ENCODE data around the gene ANTXR2.
"Not testable (repeated sequence)": the region's sequence is repeated elsewhere in the genome, so short reads cannot be mapped to it uniquely, and the experiment has no call there.

The ANTXR2 gene

GRCh38 chr4:79991100-79991499 lies 81.9 kb downstream of the ANTXR2 start:
- not testable (repeated sequence) for DNase-seq (ENCODE audit: low read depth, low spot score)

- DNase-seq (ENCODE audit: low read depth, low spot score), result no peak
Measured at GRCh38 chr4:79987401-79987800, 85.6 kb downstream of the ANTXR2 start.

GRCh38 chr4:79983431-79983830 lies 89.6 kb downstream of the ANTXR2 start:
- no peak for DNase-seq (ENCODE audit: low read depth, low spot score)

GRCh38 chr4:79982601-79983322 lies 90.3 kb downstream of the ANTXR2 start:
- DNase-seq (ENCODE audit: low read depth, low spot score), result no peak

- no peak for DNase-seq (ENCODE audit: low read depth, low spot score)
Measured at GRCh38 chr4:79980448-79980847, 92.6 kb downstream of the ANTXR2 start.

- no peak for DNase-seq (ENCODE audit: low read depth, low spot score)
Measured at GRCh38 chr4:79979785-79980437, 93.1 kb downstream of the ANTXR2 start.

- no peak for DNase-seq (ENCODE audit: low read depth, low spot score)
Measured at GRCh38 chr4:79977131-79977840, 95.7 kb downstream of the ANTXR2 start.

GRCh38 chr4:79964400-79965211 lies 108.4 kb downstream of the ANTXR2 start:
- DNase-seq (ENCODE audit: low read depth, low spot score), result no peak

GRCh38 chr4:79964020-79964399 lies 109.0 kb downstream of the ANTXR2 start:
- DNase-seq (ENCODE audit: low read depth, low spot score), result no peak

GRCh38 chr4:79959652-79960051 lies 113.4 kb downstream of the ANTXR2 start:
- no peak for DNase-seq (ENCODE audit: low read depth, low spot score)

GRCh38 chr4:79958466-79959264 lies 114.4 kb downstream of the ANTXR2 start:
- no peak for DNase-seq (ENCODE audit: low read depth, low spot score)

GRCh38 chr4:79949178-79949577 lies 123.9 kb downstream of the ANTXR2 start:
- no peak for DNase-seq (ENCODE audit: low read depth, low spot score)

- DNase-seq (ENCODE audit: low read depth, low spot score), result no peak
Measured at GRCh38 chr4:79948739-79949138, 124.3 kb downstream of the ANTXR2 start.

GRCh38 chr4:79948261-79948660 lies 124.8 kb downstream of the ANTXR2 start:
- DNase-seq (ENCODE audit: low read depth, low spot score), result no peak

GRCh38 chr4:79947386-79947785 lies 125.6 kb downstream of the ANTXR2 start:
- no peak for DNase-seq (ENCODE audit: low read depth, low spot score)

GRCh38 chr4:79935274-79935673 lies 137.8 kb downstream of the ANTXR2 start:
- DNase-seq (ENCODE audit: low read depth, low spot score), result no peak

GRCh38 chr4:79934660-79935059 lies 138.4 kb downstream of the ANTXR2 start:
- no peak for DNase-seq (ENCODE audit: low read depth, low spot score)

GRCh38 chr4:79927931-79928330 lies 145.1 kb downstream of the ANTXR2 start:
- no peak for DNase-seq (ENCODE audit: low read depth, low spot score)

- DNase-seq (ENCODE audit: low read depth, low spot score), result no peak
Measured at GRCh38 chr4:79923281-79923680, 149.7 kb downstream of the ANTXR2 start.

- no peak for DNase-seq (ENCODE audit: low read depth, low spot score)
Measured at GRCh38 chr4:79922011-79922410, 151.0 kb downstream of the ANTXR2 start.

Data from activated naive CD8-positive, alpha-beta T cell treated with anti-CD3 and anti-CD28 coated beads, Interleukin-2, amount 50 U/mL, for 16 hours (primary cell).